Dedifferentiated amniotic fluid mesenchymal stem cell (primary cell): ENCODE results near the gene PUDP.
"Not testable (repeated sequence)": the region's sequence is repeated elsewhere in the genome, so short reads cannot be mapped to it uniquely, and the experiment has no call there.

Experiments used
- DNase-seq: peaks from one replicate; pipeline ENCODE4 v3.0.0-alpha.2; 2016; ENCODE audit errors: extremely low spot score

PUDP gene

GRCh38 chrX:7109838-7110793 is 37.8 kb downstream of the PUDP start:
- DNase-seq, result no peak

- DNase-seq, result no peak
Measured at GRCh38 chrX:7109049-7109531, 38.9 kb downstream of the PUDP start.

- no peak for DNase-seq
Measured at GRCh38 chrX:7108030-7108429, 39.9 kb downstream of the PUDP start.

- no peak for DNase-seq
Measured at GRCh38 chrX:7106649-7107048, 41.3 kb downstream of the PUDP start.

- no peak for DNase-seq
Measured at GRCh38 chrX:7102119-7102518, 45.8 kb downstream of the PUDP start.

- no peak for DNase-seq
Measured at GRCh38 chrX:7100022-7100421, 47.9 kb downstream of the PUDP start.

GRCh38 chrX:7095657-7096056 is 52.3 kb downstream of the PUDP start:
- not testable (repeated sequence) for DNase-seq

GRCh38 chrX:7093305-7093704 is 54.6 kb downstream of the PUDP start:
- DNase-seq, result no peak

GRCh38 chrX:7092543-7092942 is 55.4 kb downstream of the PUDP start:
- no peak for DNase-seq

- no peak for DNase-seq
Measured at GRCh38 chrX:7091923-7092322, 56.0 kb downstream of the PUDP start.

- DNase-seq, result no peak
Measured at GRCh38 chrX:7090641-7091040, 57.3 kb downstream of the PUDP start.

- DNase-seq, result no peak
Measured at GRCh38 chrX:7088968-7089615, 58.9 kb downstream of the PUDP start.

GRCh38 chrX:7086384-7086783 is 61.6 kb downstream of the PUDP start:
- DNase-seq, result no peak

GRCh38 chrX:7085879-7086278 is 62.1 kb downstream of the PUDP start:
- no peak for DNase-seq

- DNase-seq, result no peak
Measured at GRCh38 chrX:7084841-7085240, 63.1 kb downstream of the PUDP start.

- DNase-seq, result peak; percentile 44
Measured at GRCh38 chrX:7083468-7084396, 64.2 kb downstream of the PUDP start.

GRCh38 chrX:7083021-7083420 is 64.9 kb downstream of the PUDP start:
- no peak for DNase-seq

- DNase-seq, result no peak
Measured at GRCh38 chrX:7082556-7082955, 65.4 kb downstream of the PUDP start.

- DNase-seq, result no peak
Measured at GRCh38 chrX:7077241-7078230, 70.4 kb downstream of the PUDP start.

GRCh38 chrX:7076245-7076661 is 71.7 kb downstream of the PUDP start:
- DNase-seq, result no peak

- no peak for DNase-seq
Measured at GRCh38 chrX:7074908-7075204, 73.1 kb downstream of the PUDP start.
